Measurements from ENCODE around the gene SNX15.

Gene SNX15

DNA sequence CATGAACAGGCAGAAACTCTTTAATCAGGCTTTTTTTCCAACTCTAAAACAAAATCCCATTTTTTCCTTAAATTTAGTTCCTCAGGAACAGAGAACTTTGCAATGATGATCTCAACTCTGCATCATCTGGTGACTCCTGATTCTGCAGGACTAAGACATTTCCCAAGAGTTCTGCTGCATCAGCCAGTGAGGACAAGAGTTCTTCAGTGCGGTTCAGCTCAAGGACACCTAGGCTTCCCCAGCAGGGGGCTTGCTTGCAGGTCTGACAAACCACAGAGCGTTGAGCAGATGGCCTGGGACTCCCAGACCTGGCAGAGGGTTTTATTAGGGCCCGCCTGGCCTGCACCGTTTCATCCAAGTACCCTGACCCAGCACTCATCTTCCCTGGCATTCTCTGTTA lies 50.2 kb downstream of the SNX15 start:
- Histone ChIP-seq H3K36me3 (ENCODE audit: insufficient read depth, insufficient read length, low read length) (peaks cover 65% of the 10 kb centered on the region), H3K4me3 (ENCODE audit: insufficient read length, low read depth) (no peak overlapping the region), H3K27me3 (ENCODE audit: insufficient read depth, insufficient read length) (no peaks in the 10 kb centered on the region), H3K9ac (ENCODE audit: insufficient read length, low read depth) (no peak overlapping the region), H3K9me3 (ENCODE audit: insufficient read depth, low read length) (no peaks in the 10 kb centered on the region), H3K4me1 (ENCODE audit: insufficient read depth, insufficient read length) (peaks cover 2% of the 10 kb centered on the region)
- DNase-seq (ENCODE audit: low read depth, low spot score) = no peak
- TF ChIP-seq SUZ12 (IDR thresholded peaks at IDR 0.05; ENCODE audit: extremely low read depth, insufficient read depth, insufficient read length) = no peak
- no peak for TF ChIP-seq ZNF274 (IDR thresholded peaks at IDR 0.05; ENCODE audit: low read depth, low read length)
- no peak for TF ChIP-seq YY1 (IDR thresholded peaks at IDR 0.05; ENCODE audit: insufficient read depth, insufficient read length)

DNA sequence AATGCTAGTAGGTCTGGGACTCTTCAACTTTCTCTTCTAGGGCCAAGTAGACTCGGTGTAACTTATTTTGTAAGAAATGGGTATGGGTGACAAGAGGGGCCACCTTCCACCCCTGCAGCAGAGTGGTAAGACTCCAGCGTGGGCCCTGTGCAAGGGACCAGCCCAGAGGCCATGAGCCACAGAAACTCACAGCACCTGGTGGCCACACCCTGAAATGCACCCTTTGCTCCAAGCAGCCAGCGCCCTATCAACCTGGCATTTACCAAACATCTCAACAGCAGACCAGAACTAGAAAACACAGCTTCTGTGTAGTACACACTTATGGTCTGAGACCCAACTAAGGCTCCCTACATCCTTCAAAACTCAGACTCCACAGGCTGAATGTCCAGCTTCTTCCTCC lies 50.9 kb downstream of the SNX15 start:
- H3K36me3 ChIP-seq (ENCODE audit: insufficient read depth, insufficient read length, low read length) = peaks cover 72% of the 10 kb centered on the region
- DNase-seq (ENCODE audit: low read depth, low spot score) = no peak
- no peak overlapping the region for H3K4me3 ChIP-seq (ENCODE audit: insufficient read length, low read depth)
- H3K27me3 ChIP-seq (ENCODE audit: insufficient read depth, insufficient read length) = no peaks in the 10 kb centered on the region
- no peaks in the 10 kb centered on the region for H3K9me3 ChIP-seq (ENCODE audit: insufficient read depth, low read length)
- TF ChIP-seq SUZ12 (IDR thresholded peaks at IDR 0.05; ENCODE audit: extremely low read depth, insufficient read depth, insufficient read length) (no peak), ZNF274 (IDR thresholded peaks at IDR 0.05; ENCODE audit: low read depth, low read length) (no peak), YY1 (IDR thresholded peaks at IDR 0.05; ENCODE audit: insufficient read depth, insufficient read length) (no peak)
- peaks cover 2% of the 10 kb centered on the region for H3K4me1 ChIP-seq (ENCODE audit: insufficient read depth, insufficient read length)
- H3K9ac ChIP-seq (ENCODE audit: insufficient read length, low read depth) = no peak overlapping the region

DNA sequence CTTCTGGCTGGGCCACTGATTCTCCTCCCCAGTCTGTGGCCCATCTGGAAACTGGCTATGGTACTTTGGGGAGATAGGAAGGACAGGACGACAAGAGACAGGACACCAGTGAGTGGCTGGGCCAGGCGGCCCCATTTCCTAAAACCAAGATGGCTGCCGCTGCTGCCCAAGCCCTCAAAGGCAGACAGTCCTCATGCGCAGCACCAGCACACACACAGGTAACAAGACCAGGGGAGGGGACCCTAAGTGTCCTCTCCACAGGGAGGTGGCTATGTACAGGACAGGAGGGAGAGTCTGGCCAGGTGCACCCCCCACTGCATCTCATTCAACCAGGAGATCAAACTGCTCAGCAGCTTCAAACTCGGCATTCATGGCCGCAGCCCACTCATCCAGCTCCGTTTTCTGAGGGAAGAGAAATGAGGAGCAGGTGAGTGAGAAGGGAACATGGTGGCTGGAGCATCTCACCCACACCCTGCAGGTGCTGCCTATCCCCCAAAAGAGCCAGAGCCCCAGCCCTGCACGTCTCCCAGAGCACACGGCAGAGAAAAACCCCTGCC lies 51.6 kb downstream of the SNX15 start:
- Histone ChIP-seq H3K4me1 (ENCODE audit: insufficient read depth, insufficient read length) (peaks cover 2% of the 10 kb centered on the region), H3K9ac (ENCODE audit: insufficient read length, low read depth) (no peak overlapping the region), H3K4me3 (ENCODE audit: insufficient read length, low read depth) (no peak overlapping the region), H3K27me3 (ENCODE audit: insufficient read depth, insufficient read length) (no peaks in the 10 kb centered on the region), H3K36me3 (ENCODE audit: insufficient read depth, insufficient read length, low read length) (peaks cover 75% of the 10 kb centered on the region), H3K9me3 (ENCODE audit: insufficient read depth, low read length) (no peaks in the 10 kb centered on the region)
- DNase-seq (ENCODE audit: low read depth, low spot score) = no peak
- TF ChIP-seq YY1 (IDR thresholded peaks at IDR 0.05; ENCODE audit: insufficient read depth, insufficient read length) (peak; percentile 46), SUZ12 (IDR thresholded peaks at IDR 0.05; ENCODE audit: extremely low read depth, insufficient read depth, insufficient read length) (no peak)

DNA sequence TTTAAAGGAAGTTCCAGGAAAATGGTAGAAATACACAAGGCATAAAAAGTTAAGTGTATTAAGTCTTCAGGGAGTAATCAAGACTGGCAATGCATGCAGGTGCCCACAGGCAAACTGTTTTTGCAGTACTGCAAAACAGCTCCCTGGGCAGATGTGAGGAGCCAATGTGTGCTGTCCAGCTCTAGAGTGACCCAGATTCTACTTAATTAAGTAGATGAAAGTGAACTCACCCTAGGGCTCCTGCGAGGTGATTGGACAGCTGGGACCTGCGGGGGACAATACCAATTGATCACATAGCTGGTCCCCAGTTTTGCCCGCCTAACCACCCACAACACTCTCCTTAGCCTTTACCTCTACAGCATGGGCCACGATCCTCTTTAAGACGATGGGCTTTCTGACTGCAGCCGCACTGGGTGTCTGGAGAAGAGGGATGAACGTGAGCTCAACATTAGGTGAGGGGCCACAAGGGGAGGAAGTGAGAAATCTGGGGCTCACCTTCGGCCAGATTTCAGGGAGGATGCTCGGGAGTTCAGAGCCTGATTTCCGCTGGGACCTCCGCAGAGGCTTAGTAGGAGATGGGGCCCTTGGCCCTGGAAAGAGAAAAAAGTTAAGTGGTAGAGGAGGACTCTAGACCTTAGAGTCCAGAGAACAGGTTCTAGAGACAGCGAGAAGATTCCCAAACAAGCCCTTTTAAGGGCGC lies 56.0 kb downstream of the SNX15 start:
- TF ChIP-seq YY1 (IDR thresholded peaks at IDR 0.05; ENCODE audit: insufficient read depth, insufficient read length) (no peak), SUZ12 (IDR thresholded peaks at IDR 0.05; ENCODE audit: extremely low read depth, insufficient read depth, insufficient read length) (no peak), ZNF274 (IDR thresholded peaks at IDR 0.05; ENCODE audit: low read depth, low read length) (no peak)
- Histone ChIP-seq H3K4me3 (ENCODE audit: insufficient read length, low read depth) (peak overlapping the region; percentile 75), H3K9ac (ENCODE audit: insufficient read length, low read depth) (peak overlapping the region; percentile 86), H3K36me3 (ENCODE audit: insufficient read depth, insufficient read length, low read length) (peaks cover 82% of the 10 kb centered on the region), H3K27me3 (ENCODE audit: insufficient read depth, insufficient read length) (no peaks in the 10 kb centered on the region), H3K4me1 (ENCODE audit: insufficient read depth, insufficient read length) (no peaks in the 10 kb centered on the region), H3K9me3 (ENCODE audit: insufficient read depth, low read length) (no peaks in the 10 kb centered on the region)
- DNase-seq (ENCODE audit: low read depth, low spot score) = no peak

DNA sequence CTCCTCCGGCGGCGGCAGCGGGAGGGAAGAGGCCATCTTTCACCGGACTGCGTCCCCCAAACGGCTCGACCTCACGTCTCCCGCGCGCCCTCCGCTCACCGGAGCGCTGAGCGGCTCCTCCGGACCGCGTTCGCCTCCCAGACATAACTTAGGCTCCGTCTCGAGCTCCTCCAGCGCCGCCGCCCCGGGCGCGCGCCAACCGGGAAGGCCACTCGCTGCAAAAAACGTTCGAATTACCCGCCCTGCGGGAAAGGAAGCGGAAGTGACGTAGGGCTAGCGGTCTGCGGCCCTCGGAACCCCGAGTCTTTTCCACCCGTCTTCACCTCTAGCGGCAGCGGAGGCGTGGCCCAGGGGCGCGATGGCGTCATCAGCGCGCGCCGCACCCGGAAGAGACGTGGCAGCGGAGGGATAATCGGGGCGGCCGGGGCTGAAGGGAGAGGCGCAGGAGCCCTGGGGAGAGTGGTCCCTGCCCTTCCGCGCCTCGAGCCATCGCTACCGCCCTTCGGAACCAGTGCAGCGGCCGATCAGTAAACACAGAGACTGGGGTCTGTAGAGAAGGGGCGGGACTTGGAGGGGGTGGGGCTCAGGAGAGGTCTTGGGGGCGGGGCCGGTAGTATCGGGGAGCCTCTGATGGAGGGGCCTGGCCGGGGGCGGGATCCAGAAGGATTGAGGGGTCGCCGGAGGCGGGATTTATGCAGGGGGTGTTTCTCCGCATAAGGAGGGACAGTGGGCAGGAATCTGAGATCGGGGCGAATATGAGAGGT lies 56.8 kb downstream of the SNX15 start, which contains the start of the genes CDCA5 and ZFPL1:
CDCA5 (minus strand) TSS at position 207 of the 764 bp plus-strand sequence; CDS start at position 145, 62 bp downstream.
ZFPL1 (plus strand) TSS at position 389 of the 764 bp plus-strand sequence. CDS start 477 bp downstream, outside the sequence.
- DNase-seq (ENCODE audit: low read depth, low spot score) = peak; percentile 96
- Histone ChIP-seq H3K27me3 (ENCODE audit: insufficient read depth, insufficient read length) (no peaks in the 10 kb centered on the region), H3K4me3 (ENCODE audit: insufficient read length, low read depth) (peak within 1 kb of the TSS; percentile 75), H3K4me1 (ENCODE audit: insufficient read depth, insufficient read length) (no peaks in the 10 kb centered on the region), H3K36me3 (ENCODE audit: insufficient read depth, insufficient read length, low read length) (peaks cover 82% of the 10 kb centered on the region), H3K9ac (ENCODE audit: insufficient read length, low read depth) (peak within 1 kb of the TSS; percentile 86), H3K9me3 (ENCODE audit: insufficient read depth, low read length) (no peaks in the 10 kb centered on the region)
- TF ChIP-seq YY1 (IDR thresholded peaks at IDR 0.05; ENCODE audit: insufficient read depth, insufficient read length) (no peak), SUZ12 (IDR thresholded peaks at IDR 0.05; ENCODE audit: extremely low read depth, insufficient read depth, insufficient read length) (no peak), ZNF274 (IDR thresholded peaks at IDR 0.05; ENCODE audit: low read depth, low read length) (no peak)

DNA sequence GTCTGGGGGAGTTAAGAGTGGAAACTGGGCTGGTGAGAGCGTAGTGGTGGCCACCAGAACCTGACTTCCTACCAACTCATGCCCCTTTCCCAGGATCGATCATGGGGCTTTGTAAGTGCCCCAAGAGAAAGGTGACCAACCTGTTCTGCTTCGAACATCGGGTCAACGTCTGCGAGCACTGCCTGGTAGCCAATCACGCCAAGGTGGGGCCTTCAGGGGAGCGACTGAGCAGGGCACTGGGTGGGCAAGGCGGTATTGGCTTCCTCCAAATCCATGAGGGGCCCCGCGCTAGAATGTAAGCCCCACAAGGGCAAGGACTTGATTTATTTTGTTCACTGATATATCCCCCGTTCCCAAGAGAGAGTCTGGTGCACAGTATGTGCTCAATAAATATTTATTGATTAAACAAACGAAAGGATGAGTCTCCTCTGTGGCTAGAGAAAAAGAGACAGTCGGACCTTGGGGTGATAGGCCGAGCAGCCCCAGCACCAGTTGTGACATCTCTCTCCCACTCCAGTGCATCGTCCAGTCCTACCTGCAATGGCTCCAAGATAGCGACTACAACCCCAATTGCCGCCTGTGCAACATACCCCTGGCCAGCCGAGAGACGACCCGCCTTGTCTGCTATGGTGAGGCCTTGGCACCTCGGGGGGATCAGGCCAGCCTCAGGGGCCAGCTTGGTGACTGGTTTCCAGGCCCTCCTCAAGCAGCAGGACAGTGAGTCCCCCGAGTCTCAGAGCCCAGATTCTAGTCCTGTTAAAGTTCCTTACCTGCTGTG lies 57.5 kb downstream of the SNX15 start:
- no peaks in the 10 kb centered on the region for H3K4me1 ChIP-seq (ENCODE audit: insufficient read depth, insufficient read length)
- H3K36me3 ChIP-seq (ENCODE audit: insufficient read depth, insufficient read length, low read length) = peaks cover 83% of the 10 kb centered on the region
- peak overlapping the region; percentile 86 for H3K9ac ChIP-seq (ENCODE audit: insufficient read length, low read depth)
- DNase-seq (ENCODE audit: low read depth, low spot score) = no peak
- H3K27me3 ChIP-seq (ENCODE audit: insufficient read depth, insufficient read length) = no peaks in the 10 kb centered on the region
- no peaks in the 10 kb centered on the region for H3K9me3 ChIP-seq (ENCODE audit: insufficient read depth, low read length)
- peak overlapping the region; percentile 75 for H3K4me3 ChIP-seq (ENCODE audit: insufficient read length, low read depth)
- TF ChIP-seq SUZ12 (IDR thresholded peaks at IDR 0.05; ENCODE audit: extremely low read depth, insufficient read depth, insufficient read length) (no peak), ZNF274 (IDR thresholded peaks at IDR 0.05; ENCODE audit: low read depth, low read length) (no peak), YY1 (IDR thresholded peaks at IDR 0.05; ENCODE audit: insufficient read depth, insufficient read length) (no peak)
